Fibroblast of mammary gland (primary cell): ENCODE data around the gene ITGA4.

Source experiments
- DNase-seq: peaks from one replicate; pipeline ENCODE4 v3.0.0-alpha.2; 2010; ENCODE audit warnings: low read depth
- H3K4me3 ChIP-seq: 2 replicates; pipeline ENCODE4 v1.5.1; 2011; ENCODE audit warnings: low read depth, mild to moderate bottlenecking, low read length, moderate library complexity; ENCODE audit not compliant: control insufficient read depth
- CTCF ChIP-seq: conservative IDR thresholded peaks from 2 replicates; pipeline ENCODE4 v1.5.1; 2011; ENCODE audit warnings: low read depth, low read length, inconsistent platforms; ENCODE audit not compliant: control insufficient read depth, insufficient read depth

Gene ITGA4

DNA sequence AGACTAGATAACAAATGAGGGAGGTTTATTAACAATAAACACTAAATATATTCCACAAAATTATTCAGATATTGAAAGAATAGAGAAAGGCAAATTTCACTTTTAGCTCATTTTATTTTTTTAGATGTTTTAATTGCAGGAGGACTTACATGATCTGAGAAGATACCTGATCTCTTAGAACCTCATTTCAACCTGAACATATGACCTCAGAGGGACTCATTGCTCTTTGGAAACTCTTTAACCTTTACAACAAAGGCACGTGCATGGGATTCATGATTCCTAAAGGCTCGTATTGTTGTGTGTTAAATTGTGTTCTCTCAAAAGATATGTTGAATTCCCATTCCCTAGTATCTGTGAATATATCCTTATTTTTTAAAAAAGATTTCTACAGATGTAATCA, 35.7 kb upstream of the ITGA4 start:
- H3K4me3 ChIP-seq = no peak overlapping the region
- no peak for DNase-seq
- no peak for TF ChIP-seq CTCF

- no peak for TF ChIP-seq CTCF
- H3K4me3 ChIP-seq = no peak overlapping the region
- no peak for DNase-seq
Observed at GRCh38 chr2:181426672-181427071, 30.5 kb upstream of the ITGA4 start.

DNA sequence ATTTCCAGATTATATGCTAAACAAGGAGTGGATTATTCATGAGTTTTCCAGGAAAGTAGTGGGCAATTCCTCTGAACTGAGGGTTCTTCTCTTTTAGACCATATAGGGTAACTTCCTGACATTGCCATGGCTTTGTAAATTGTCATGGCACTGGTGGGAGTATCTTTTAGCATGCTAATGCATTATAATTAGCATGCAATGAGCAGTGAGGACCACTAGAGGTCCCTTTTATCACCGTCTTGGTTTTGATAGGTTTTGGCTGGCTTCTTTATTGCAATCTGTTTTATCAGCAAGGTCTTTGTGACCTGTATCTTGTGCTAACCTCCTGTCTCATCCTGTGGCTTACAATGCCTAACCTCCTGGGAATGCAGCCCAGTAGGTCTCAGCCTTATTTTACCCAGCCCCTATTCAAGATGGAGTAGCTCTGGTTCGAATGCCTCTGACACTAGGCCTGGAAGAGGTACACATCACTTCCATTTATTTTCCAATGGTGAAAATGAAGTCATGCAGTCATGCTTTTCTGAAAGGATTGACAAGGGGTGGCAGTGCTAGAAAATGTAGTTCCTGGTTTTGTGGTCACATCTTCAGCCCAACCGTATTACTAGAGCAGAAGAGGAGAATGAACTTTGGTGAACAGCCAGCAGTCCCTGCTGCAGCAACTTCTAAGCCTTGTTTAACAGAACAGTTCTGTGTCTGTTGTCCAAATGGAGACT, 26.6 kb upstream of the ITGA4 start:
- no peak overlapping the region for H3K4me3 ChIP-seq
- peak; percentile 45 for DNase-seq
- peak; percentile 65 for TF ChIP-seq CTCF

GRCh38 chr2:181431674-181432073, 25.5 kb upstream of the ITGA4 start:
- no peak for DNase-seq
- no peak for TF ChIP-seq CTCF
- no peak overlapping the region for H3K4me3 ChIP-seq

- H3K4me3 ChIP-seq = no peak overlapping the region
- no peak for DNase-seq
- TF ChIP-seq CTCF = peak; percentile 15
Observed at GRCh38 chr2:181438261-181438660, 18.9 kb upstream of the ITGA4 start.

DNA sequence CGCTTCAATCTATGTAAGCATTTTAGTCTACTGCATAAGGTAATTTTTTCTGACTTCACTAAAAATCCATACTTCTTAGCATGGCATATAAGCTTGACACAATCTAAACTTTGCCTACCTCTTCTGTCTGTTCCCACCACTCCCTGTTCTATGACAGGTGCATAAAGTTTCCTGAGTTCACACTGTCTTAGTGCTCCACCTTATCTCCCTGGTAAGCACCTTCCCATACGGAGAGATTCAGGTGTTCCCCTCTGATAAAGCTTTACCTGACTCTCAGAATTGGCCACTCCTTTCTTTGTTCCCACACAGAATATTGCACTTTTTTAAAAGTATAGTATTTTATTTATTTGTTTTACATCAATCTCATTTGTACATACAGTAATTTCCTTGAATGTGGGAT, 16.8 kb upstream of the ITGA4 start:
- TF ChIP-seq CTCF = no peak
- no peak overlapping the region for H3K4me3 ChIP-seq
- DNase-seq = no peak

DNA sequence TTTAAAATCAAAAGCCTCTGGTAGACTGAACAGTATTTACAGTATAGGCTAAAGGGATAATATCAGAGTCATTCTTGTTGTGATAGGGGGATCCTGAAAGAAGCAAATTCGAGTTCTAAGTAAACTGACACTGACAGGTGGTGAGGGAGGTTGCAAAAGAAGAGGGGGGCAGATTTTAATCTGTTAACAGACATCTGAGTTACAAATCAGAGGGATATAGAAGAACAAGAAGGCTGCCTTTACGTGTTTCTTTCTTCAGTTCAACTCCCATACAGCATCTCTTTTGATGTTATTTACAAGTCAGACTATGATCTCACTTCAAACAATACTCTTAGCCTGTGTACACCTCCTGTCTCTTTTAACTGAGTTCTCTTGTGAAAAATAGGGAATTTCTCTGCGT, 16.3 kb upstream of the ITGA4 start:
- no peak for DNase-seq
- no peak overlapping the region for H3K4me3 ChIP-seq
- TF ChIP-seq CTCF = no peak
